ENCODE data around the gene MTHFSD. TPM values are rescaled to one million over a fixed set of nuclear protein-coding genes. Genes with fewer than 3 reads are reported as not detected.

The MTHFSD gene
- total RNA-seq, 2 donors from 2014 or later: 16.9 to 35.6 TPM

DNA sequence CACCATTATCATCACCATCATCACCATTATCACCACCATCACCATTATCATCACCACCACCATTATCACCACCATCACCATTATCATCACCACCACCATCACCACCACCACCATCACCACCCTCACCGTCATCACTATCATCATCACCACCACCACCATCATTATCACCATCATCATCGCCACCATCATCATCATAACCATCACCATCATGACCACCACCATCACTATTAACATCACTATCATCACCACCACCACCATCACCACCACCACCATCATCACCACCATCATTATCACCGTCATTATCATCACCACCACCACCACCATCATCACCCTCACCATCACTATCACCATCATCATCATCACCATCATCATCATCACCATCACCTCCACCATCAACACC, 32.5 kb upstream of the MTHFSD start:
- no peak for DNase-seq
- intact Hi-C loops (cut with DNase I): no loop called here
- no peaks in the 10 kb centered on the region for H3K27me3 ChIP-seq
- no peaks in the 10 kb centered on the region for H3K9me3 ChIP-seq
- no peak overlapping the region for H3K4me3 ChIP-seq
- no peak for TF ChIP-seq POLR2A (IDR thresholded peaks at IDR 0.05)
- TF ChIP-seq, protein P1, sequence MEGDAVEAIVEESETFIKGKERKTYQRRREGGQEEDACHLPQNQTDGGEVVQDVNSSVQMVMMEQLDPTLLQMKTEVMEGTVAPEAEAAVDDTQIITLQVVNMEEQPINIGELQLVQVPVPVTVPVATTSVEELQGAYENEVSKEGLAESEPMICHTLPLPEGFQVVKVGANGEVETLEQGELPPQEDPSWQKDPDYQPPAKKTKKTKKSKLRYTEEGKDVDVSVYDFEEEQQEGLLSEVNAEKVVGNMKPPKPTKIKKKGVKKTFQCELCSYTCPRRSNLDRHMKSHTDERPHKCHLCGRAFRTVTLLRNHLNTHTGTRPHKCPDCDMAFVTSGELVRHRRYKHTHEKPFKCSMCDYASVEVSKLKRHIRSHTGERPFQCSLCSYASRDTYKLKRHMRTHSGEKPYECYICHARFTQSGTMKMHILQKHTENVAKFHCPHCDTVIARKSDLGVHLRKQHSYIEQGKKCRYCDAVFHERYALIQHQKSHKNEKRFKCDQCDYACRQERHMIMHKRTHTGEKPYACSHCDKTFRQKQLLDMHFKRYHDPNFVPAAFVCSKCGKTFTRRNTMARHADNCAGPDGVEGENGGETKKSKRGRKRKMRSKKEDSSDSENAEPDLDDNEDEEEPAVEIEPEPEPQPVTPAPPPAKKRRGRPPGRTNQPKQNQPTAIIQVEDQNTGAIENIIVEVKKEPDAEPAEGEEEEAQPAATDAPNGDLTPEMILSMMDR (IDR thresholded peaks at IDR 0.05): no peak
- no peaks in the 10 kb centered on the region for H3K4me1 ChIP-seq
- no peaks in the 10 kb centered on the region for H3K36me3 ChIP-seq (replicated peaks in 1 of 2; ENCODE audit: insufficient read depth in 1 of 2, low read depth in 2 of 2)
- H3K27ac ChIP-seq: no peak overlapping the region
- no peak for ATAC-seq
- WGBS, 2 donors: 71 to 85% methylated on average over 3 of the region's 3 CpGs

DNA sequence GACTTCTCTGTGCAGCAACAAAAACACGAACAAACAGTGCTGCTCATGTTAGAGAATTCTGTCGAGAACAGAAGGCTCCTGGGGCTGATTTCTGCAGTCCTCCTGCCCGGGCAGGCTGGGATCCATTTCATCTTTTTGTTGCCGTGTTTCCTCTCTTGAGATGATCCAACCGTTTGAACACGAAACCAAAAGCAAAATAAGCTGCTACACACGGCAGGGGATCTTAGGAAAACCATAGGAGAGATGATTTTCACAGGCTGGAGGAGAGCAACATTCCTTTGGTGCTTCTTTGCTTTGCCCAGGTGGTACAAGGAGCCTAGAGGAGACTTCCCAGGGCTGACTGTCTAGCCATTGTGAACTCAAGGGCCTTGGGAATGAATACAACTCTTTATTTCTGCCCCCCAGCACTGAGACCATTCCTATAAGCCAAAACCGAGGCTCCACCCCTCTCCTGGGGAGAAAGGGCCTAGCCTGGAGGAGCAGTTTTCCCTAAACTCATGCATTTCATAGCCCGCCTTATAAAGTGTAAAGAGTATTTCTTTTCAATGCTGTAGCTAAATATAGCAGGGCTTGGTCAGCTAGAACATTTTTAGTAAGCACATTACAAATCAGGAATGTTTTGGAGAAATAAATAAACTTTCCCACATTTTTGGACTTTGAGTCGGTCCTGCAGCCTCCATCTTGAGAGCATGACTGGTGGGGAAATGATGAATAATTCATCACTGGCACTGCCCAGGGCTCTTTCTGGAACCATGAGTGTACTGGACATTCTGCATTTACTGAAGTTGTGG, 31.0 kb upstream of the MTHFSD start:
- Histone ChIP-seq H3K27me3 (no peaks in the 10 kb centered on the region), H3K36me3 (replicated peaks in 1 of 2; ENCODE audit: insufficient read depth in 1 of 2, low read depth in 2 of 2) (no peaks in the 10 kb centered on the region), H3K9me3 (no peaks in the 10 kb centered on the region), H3K27ac (no peak overlapping the region), H3K4me1 (no peaks in the 10 kb centered on the region), H3K4me3 (no peak overlapping the region)
- TF ChIP-seq POLR2A (IDR thresholded peaks at IDR 0.05): no peak
- DNase-seq: no peak
- intact Hi-C loops (cut with DNase I): no loop called here
- ATAC-seq: no peak
- WGBS, 2 donors: 61 to 82% methylated on average over 9 to 10 of the region's 10 CpGs

DNA sequence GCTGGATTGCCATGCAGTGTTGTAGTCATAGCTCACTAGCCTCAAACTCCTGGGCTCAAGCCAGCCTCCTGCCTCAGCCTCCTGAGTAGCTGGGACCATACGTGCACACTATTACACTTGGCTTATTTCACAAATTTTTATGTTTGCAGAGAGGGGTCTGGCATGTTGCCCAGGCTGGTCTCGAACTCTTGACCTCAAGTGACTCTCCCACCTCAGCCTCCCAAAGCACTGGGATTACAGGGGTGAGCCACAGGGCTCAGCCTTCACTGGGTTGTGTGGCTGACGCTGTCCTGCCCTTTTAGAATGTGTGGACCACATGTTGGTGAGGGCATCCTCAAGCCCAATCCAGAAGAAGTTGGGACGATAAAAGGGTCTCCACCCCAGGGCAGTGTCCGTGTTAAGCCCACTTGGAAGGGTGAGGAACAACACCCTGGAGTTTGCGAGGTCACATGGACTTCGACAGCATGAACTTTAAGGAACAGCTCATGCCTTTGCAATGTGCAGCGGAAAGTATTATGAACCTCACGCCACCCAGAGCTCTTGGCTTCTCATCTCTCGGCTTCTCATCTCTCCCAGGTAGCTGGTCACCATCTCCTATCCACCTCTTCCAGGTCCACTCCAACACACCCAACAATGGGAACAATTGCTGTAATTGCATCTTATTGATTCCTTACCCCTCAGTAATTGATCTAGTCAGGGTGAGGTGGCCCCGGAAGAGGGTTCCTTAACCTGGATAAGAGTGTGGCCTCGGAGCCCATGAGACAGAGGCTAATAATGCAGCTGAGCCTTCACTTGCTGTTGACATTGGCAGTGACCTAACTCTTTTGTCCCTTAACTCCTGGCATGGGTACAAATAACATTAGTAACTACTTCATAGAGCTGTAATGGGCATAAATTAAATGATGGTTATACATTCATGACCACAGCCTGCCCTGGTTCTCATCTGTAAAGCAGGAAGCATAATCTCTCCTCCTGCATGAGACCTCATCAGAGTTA, 30.0 kb upstream of the MTHFSD start:
- no peak for TF ChIP-seq POLR2A (IDR thresholded peaks at IDR 0.05)
- TF ChIP-seq, protein P1 (IDR thresholded peaks at IDR 0.05): no peak
- DNase-seq (no peak), ATAC-seq (no peak)
- Histone ChIP-seq H3K36me3 (replicated peaks in 1 of 2; ENCODE audit: insufficient read depth in 1 of 2, low read depth in 2 of 2) (no peaks in the 10 kb centered on the region), H3K4me3 (no peak overlapping the region), H3K9me3 (no peaks in the 10 kb centered on the region), H3K27me3 (no peaks in the 10 kb centered on the region), H3K4me1 (no peaks in the 10 kb centered on the region), H3K27ac (no peak overlapping the region)
- intact Hi-C loops (cut with DNase I): no loop called here
- 60 to 64% methylated on average over 12 of the region's 12 CpGs for WGBS, 2 donors

DNA sequence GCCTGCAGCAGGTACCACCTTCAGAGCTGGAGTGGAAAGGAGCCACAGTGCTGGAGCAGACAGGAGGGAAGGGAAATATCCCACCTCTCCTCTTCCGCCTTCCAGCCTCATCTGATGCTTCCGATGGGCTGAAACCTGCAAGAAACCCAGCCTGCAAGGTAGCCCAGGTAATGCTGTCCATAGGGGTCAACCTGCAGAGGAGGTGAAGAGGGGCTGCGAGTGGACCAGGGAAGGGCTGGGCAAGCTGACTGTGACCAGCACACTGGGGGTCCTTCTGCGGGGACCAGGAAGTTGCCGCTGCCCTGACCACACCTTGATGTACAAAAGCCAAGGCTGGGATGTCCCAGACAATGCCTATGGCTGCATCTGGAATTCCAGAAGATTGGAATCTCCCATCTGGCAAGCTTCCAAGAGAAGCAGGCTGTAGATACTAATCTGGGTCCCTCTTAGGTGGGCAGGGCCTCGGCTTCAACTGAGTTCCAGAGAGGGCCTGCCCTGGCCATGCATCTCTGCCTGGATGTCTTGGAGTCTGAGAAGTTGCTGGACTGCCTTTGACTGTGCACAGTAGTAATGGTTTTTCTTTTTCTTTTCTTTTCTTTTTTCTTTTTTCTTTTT, 29.1 kb upstream of the MTHFSD start:
- H3K4me1 ChIP-seq: peaks cover 1% of the 10 kb centered on the region
- no peak for ATAC-seq
- H3K4me3 ChIP-seq: no peak overlapping the region
- no peaks in the 10 kb centered on the region for H3K36me3 ChIP-seq (replicated peaks in 1 of 2; ENCODE audit: insufficient read depth in 1 of 2, low read depth in 2 of 2)
- H3K9me3 ChIP-seq: no peaks in the 10 kb centered on the region
- no peak for DNase-seq
- WGBS, 2 donors: 57 to 81% methylated on average over 4 to 6 of the region's 6 CpGs
- peaks cover 0 to 4% of the 10 kb centered on the region in 2 donors for H3K27me3 ChIP-seq
- intact Hi-C loops (cut with DNase I): no loop called here
- no peak overlapping the region for H3K27ac ChIP-seq
- TF ChIP-seq, protein P1 (IDR thresholded peaks at IDR 0.05): no peak
- TF ChIP-seq POLR2A (IDR thresholded peaks at IDR 0.05): no peak

DNA sequence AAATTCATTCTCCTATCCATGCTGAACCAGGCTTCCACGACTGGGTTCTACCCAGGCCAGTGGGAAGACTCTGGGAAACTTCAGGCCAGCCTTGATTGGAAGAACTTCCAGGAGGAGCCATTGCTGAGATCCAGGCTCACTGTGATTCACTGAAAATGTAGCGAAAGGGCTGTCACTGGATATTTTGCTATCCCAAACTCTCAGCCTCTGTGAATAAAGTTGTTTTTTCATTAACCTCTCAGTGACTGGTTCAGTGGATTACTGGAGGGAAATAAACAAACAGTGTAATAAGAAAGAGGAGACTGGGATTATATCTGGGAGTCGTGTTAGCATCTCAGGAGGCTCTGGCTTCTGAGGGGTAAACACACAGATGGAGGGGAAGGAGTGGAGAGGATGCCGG, 26.4 kb upstream of the MTHFSD start:
- no peaks in the 10 kb centered on the region for H3K9me3 ChIP-seq
- 44 to 47% methylated on average over 4 of the region's 4 CpGs for WGBS, 2 donors
- H3K4me3 ChIP-seq: no peak overlapping the region
- TF ChIP-seq POLR2A (IDR thresholded peaks at IDR 0.05): no peak
- TF ChIP-seq, protein P1 (IDR thresholded peaks at IDR 0.05): no peak
- peaks cover 14% of the 10 kb centered on the region for H3K4me1 ChIP-seq
- intact Hi-C loops (cut with DNase I): no loop called here
- no peak overlapping the region for H3K27ac ChIP-seq
- H3K27me3 ChIP-seq: peaks cover 0 to 25% of the 10 kb centered on the region in 2 donors
- no peak for DNase-seq
- no peaks in the 10 kb centered on the region for H3K36me3 ChIP-seq (replicated peaks in 1 of 2; ENCODE audit: insufficient read depth in 1 of 2, low read depth in 2 of 2)
- no peak for ATAC-seq
